Mammary microvascular endothelial cell (primary cell): ENCODE measurements around the gene OR6C74. TPM values are rescaled to one million over a fixed set of nuclear protein-coding genes. Genes with fewer than 3 reads are reported as not detected.

ENCODE experiments used
- total RNA-seq: library from RNA; depleted of rRNA; stranded (reverse); fragments of >200 nt; gene quantifications from 2 replicates; pipeline ENCODE4 v1.2.3, GENCODE V29; 2015

OR6C74 gene
- total RNA-seq = not detected in 2 replicates

GRCh38 chr12:55244309-55244708 lies at the start of gene OR6C74:
Gene OR6C74 (plus strand): TSS chr12:55244609. CDS start chr12:55247288, 2,679 bp downstream.

DNA sequence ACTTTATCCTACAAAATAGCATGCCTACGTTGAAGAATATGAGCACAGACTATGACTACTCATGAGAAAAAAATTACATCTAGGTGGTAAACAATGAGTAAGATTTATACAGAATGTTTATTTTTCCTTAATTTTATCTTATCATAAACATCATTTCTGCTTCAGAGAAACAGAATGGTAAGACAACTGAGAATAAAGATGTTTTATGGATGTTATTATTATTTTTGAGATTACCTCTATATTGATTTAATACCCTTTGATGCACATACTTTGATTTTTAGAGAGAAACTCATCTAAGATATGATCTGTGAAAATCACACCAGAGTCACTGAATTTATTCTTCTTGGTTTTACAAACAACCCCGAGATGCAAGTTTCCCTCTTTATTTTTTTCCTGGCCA lies 23.7 kb upstream of the OR6C74 start, which contains the start of gene OR10A7:
Gene OR10A7 (plus strand): TSS at position 301 of the 400 bp plus-strand sequence. CDS start 0 bp downstream, at position 301.

Other genes with a start within 250 kb of the OR6C74 start
- gene NEUROD4, start 224.6 kb upstream of the OR6C74 start, total RNA-seq = not detected in 2 replicates
- not detected in 2 replicates for gene OR9K2, start 118.2 kb upstream of the OR6C74 start, total RNA-seq
- gene OR10A7, start 23.6 kb upstream of the OR6C74 start, total RNA-seq = not detected in 2 replicates
- gene OR6C6, start 52.0 kb downstream of the OR6C74 start, total RNA-seq = not detected in 2 replicates
- gene OR6C1, start 69.7 kb downstream of the OR6C74 start, total RNA-seq = not detected in 2 replicates
- gene OR6C3, start 86.1 kb downstream of the OR6C74 start, total RNA-seq = not detected in 2 replicates
- not detected in 2 replicates for gene OR6C75, start 118.4 kb downstream of the OR6C74 start, total RNA-seq
- not detected in 2 replicates for gene OR6C65, start 155.9 kb downstream of the OR6C74 start, total RNA-seq
- not detected in 2 replicates for gene OR6C76, start 181.6 kb downstream of the OR6C74 start, total RNA-seq
- not detected in 2 replicates for gene OR6C2, start 199.5 kb downstream of the OR6C74 start, total RNA-seq
- not detected in 2 replicates for gene OR6C70, start 225.5 kb downstream of the OR6C74 start, total RNA-seq
- not detected in 2 replicates for gene OR6C68, start 247.8 kb downstream of the OR6C74 start, total RNA-seq